ENCODE data around the gene PRSS21.

GRCh38 chr16:2831203-2831602 lies 14.2 kb downstream of the PRSS21 start:
- no peak for TF ChIP-seq ELF4 (CRISPR knock-in tag; IDR thresholded peaks at IDR 0.05; ENCODE audit: low read depth)
- no peak for TF ChIP-seq ZMAT4 (CRISPR knock-in tag; IDR thresholded peaks at IDR 0.05)
- TF ChIP-seq CTCF (IDR thresholded peaks at IDR 0.05) = no peak
- TF ChIP-seq NFYB (CRISPR knock-in tag; conservative IDR thresholded peaks at IDR 0.05; ENCODE audit: low read depth) = no peak
- TF ChIP-seq FOXK1 (CRISPR knock-in tag; IDR thresholded peaks at IDR 0.05) = no peak
- no peak for TF ChIP-seq SMAD4 (CRISPR knock-in tag; IDR thresholded peaks at IDR 0.05)
- no peak for TF ChIP-seq RORB (CRISPR knock-in tag; IDR thresholded peaks at IDR 0.05)
- no peak for TF ChIP-seq CBFB (CRISPR knock-in tag; IDR thresholded peaks at IDR 0.05; ENCODE audit: low read depth)
- no peak for TF ChIP-seq ATF1 (CRISPR knock-in tag; IDR thresholded peaks at IDR 0.05)
- TF ChIP-seq MAX (CRISPR knock-in tag; IDR thresholded peaks at IDR 0.05) = no peak
- TF ChIP-seq E2F4 (CRISPR knock-in tag; IDR thresholded peaks at IDR 0.05; ENCODE audit: borderline replicate concordance, low read depth) = no peak
- no peak for TF ChIP-seq KAT7 (CRISPR knock-in tag; IDR thresholded peaks at IDR 0.05; ENCODE audit: borderline replicate concordance)

Measured in WTC11 (cell line).